ENCODE data around the gene PTPRB. TPM values are rescaled to one million over a fixed set of nuclear protein-coding genes. Genes with fewer than 3 reads are reported as not detected.

Gene PTPRB
- 15.9 and 25.7 TPM in 2 replicates for total RNA-seq

DNA sequence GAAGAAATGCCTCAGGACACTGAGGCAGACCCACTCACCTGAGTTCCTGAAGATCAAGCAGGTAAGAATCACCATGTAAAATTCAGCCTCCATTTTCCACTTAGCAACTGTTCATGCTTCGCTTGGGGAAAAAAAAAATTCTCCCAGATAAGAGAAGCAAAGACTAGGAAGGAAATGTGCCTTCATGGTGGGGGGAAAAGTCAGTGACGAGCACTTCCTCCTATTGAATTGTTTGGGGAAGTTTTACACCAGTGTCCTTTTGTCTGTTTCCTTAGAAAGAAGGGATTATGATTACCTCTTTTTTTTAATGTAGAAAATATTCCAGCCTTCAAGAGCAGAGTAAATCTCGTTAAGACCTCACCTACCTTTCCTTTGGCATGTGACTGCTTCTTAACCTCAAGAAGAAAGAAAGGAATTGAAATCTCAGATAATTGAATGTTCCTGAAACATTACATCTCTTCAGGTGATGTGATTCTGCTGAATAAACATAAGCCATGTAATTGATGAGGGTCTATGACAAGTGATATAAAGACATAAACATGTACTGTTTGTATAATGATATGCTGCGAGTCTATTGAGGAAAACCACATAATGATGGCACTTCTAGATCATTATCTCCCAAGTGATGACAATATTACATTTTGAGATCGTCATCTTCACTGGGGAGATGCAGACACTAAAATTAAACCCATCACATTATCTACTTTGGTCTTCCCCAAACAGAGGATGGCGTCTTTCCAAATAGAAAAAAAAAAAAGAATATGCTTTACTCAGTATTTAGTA, at the start of gene PTPRB:
TSS of gene PTPRB (minus strand) at position 127 of the 783 bp plus-strand sequence. CDS start at position 93, 34 bp downstream.

All from regular cardiac myocyte (primary cell).